ENCODE data around the gene HSD11B2.

HSD11B2 gene

DNA sequence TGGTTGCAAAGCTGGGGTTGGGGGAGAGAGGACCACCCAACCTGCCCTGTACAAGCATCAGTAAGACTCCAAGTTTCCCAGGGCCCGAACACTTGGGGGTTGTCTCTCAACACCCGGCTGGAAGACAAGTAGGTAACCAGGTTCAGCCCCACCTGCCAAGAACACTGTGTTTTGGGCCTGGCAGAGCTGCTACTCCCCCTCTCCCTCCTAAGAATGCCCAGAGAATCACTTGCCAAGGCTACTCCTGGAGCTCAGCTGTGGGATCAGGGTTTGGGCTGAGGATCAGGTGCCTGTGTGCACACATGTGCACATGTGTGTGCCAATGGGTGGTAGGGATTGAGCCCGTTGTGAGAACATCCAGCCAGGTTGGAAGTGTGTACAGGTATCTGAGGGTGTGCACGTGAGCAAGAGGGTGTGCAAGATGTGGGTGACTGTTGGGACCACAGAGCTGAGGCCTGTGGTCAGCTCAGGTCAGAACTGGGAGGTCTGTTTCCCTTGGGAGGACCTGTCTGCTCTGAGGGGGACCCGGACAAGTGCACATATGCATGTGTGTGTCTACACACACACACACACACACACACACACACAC lies 2.3 kb downstream of the HSD11B2 start:
- no peak overlapping the region for H2AK5ac ChIP-seq (ENCODE audit: low read length)
- H2AFZ ChIP-seq (ENCODE audit: insufficient read depth, low read length, poor library complexity): no peak overlapping the region
- H2BK120ac ChIP-seq (ENCODE audit: insufficient read depth, low read length, poor library complexity): no peak overlapping the region

DNA sequence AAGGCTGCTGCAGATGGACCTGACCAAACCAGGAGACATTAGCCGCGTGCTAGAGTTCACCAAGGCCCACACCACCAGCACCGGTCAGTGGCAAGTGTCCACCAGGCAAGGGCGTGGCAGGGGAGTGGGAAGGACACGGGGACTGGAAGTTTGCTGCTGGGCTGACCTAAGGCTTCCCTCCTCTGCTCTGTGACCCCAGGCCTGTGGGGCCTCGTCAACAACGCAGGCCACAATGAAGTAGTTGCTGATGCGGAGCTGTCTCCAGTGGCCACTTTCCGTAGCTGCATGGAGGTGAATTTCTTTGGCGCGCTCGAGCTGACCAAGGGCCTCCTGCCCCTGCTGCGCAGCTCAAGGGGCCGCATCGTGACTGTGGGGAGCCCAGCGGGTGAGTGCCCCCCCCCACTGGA lies 4.8 kb downstream of the HSD11B2 start:
- Histone ChIP-seq H3K9me3 (ENCODE audit: insufficient read depth, low read depth, low read length) (peaks cover 6% of the 10 kb centered on the region), H2AK5ac (ENCODE audit: low read length) (no peak overlapping the region), H3K4ac (ENCODE audit: low read depth, low read length) (no peak overlapping the region), H3K14ac (ENCODE audit: low read length) (no peak overlapping the region), H4K12ac (ENCODE audit: low read depth, low read length) (no peak overlapping the region), H3K23ac (ENCODE audit: low read length) (no peak overlapping the region), H4K8ac (ENCODE audit: low read depth, low read length) (no peak overlapping the region), H2BK120ac (ENCODE audit: insufficient read depth, low read length, poor library complexity) (no peak overlapping the region), H3K4me2 (ENCODE audit: low read length) (no peak overlapping the region), H3K4me3 (ENCODE audit: low read depth, low read length) (peak overlapping the region; percentile 30), H2AFZ (ENCODE audit: insufficient read depth, low read length, poor library complexity) (no peak overlapping the region), H3K9ac (ENCODE audit: low read length) (no peak overlapping the region), H4K91ac (ENCODE audit: low read depth, low read length) (no peak overlapping the region), H3K79me1 (ENCODE audit: low read length) (no peaks in the 10 kb centered on the region), H2BK12ac (ENCODE audit: low read length) (no peak overlapping the region), H3K4me1 (ENCODE audit: control insufficient read depth in 1 of 2, insufficient read depth in 2 of 2, low read length in 2 of 2) (peaks cover 5 to 9% of the 10 kb centered on the region in 2 experiments), H3K18ac (ENCODE audit: low read length) (no peak overlapping the region), H3K27me3 (ENCODE audit: insufficient read depth, low read length) (peaks cover 9% of the 10 kb centered on the region), H2BK5ac (ENCODE audit: low read depth, low read length, poor library complexity) (no peak overlapping the region), H3K36me3 (ENCODE audit: control insufficient read depth in 1 of 2, insufficient read depth in 2 of 2, low read length in 2 of 2) (peaks cover 47 to 48% of the 10 kb centered on the region in 2 experiments), H3K79me2 (ENCODE audit: control insufficient read depth, insufficient read depth, low read length, poor library complexity) (no peaks in the 10 kb centered on the region), H3K27ac (ENCODE audit: low read depth, low read length) (no peak overlapping the region)
- DNase-seq: no peak
- WGBS (ENCODE audit: extremely low coverage, insufficient coverage, insufficient read length): no CpG with 5 or more reads among the region's 16 CpGs

More for the DNA sequence above, 2.3 kb downstream of the HSD11B2 start:
- Histone ChIP-seq H2BK12ac (ENCODE audit: low read length) (no peak overlapping the region), H3K14ac (ENCODE audit: low read length) (no peak overlapping the region), H3K4me3 (ENCODE audit: low read depth, low read length) (no peak overlapping the region), H4K8ac (ENCODE audit: low read depth, low read length) (no peak overlapping the region), H3K79me1 (ENCODE audit: low read length) (no peaks in the 10 kb centered on the region), H2BK5ac (ENCODE audit: low read depth, low read length, poor library complexity) (no peak overlapping the region), H3K23ac (ENCODE audit: low read length) (no peak overlapping the region), H3K4me2 (ENCODE audit: low read length) (no peak overlapping the region), H4K91ac (ENCODE audit: low read depth, low read length) (no peak overlapping the region), H3K27me3 (ENCODE audit: insufficient read depth, low read length) (peaks cover 28% of the 10 kb centered on the region), H3K9me3 (ENCODE audit: insufficient read depth, low read depth, low read length) (peaks cover 4% of the 10 kb centered on the region), H3K79me2 (ENCODE audit: control insufficient read depth, insufficient read depth, low read length, poor library complexity) (no peaks in the 10 kb centered on the region), H3K36me3 (ENCODE audit: control insufficient read depth in 1 of 2, insufficient read depth in 2 of 2, low read length in 2 of 2) (peaks cover 25 to 26% of the 10 kb centered on the region in 2 experiments), H4K12ac (ENCODE audit: low read depth, low read length) (no peak overlapping the region), H3K9ac (ENCODE audit: low read length) (no peak overlapping the region), H3K4ac (ENCODE audit: low read depth, low read length) (no peak overlapping the region), H3K27ac (ENCODE audit: low read depth, low read length) (no peak overlapping the region), H3K18ac (ENCODE audit: low read length) (no peak overlapping the region), H3K4me1 (ENCODE audit: control insufficient read depth in 1 of 2, insufficient read depth in 2 of 2, low read length in 2 of 2) (peaks cover 9 to 15% of the 10 kb centered on the region in 2 experiments)
- DNase-seq: no peak
- WGBS (ENCODE audit: extremely low coverage, insufficient coverage, insufficient read length): no CpG with 5 or more reads among the region's 5 CpGs

DNA sequence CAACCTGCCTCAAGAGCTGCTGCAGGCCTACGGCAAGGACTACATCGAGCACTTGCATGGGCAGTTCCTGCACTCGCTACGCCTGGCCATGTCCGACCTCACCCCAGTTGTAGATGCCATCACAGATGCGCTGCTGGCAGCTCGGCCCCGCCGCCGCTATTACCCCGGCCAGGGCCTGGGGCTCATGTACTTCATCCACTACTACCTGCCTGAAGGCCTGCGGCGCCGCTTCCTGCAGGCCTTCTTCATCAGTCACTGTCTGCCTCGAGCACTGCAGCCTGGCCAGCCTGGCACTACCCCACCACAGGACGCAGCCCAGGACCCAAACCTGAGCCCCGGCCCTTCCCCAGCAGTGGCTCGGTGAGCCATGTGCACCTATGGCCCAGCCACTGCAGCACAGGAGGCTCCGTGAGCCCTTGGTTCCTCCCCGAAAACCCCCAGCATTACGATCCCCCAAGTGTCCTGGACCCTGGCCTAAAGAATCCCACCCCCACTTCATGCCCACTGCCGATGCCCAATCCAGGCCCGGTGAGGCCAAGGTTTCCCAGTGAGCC lies 5.8 kb downstream of the HSD11B2 start:
- no peak overlapping the region for H3K27ac ChIP-seq (ENCODE audit: low read depth, low read length)
- peaks cover 49 to 52% of the 10 kb centered on the region in 2 experiments for H3K36me3 ChIP-seq (ENCODE audit: control insufficient read depth in 1 of 2, insufficient read depth in 2 of 2, low read length in 2 of 2)
- H2BK5ac ChIP-seq (ENCODE audit: low read depth, low read length, poor library complexity): no peak overlapping the region
- no peak for DNase-seq
- H3K23ac ChIP-seq (ENCODE audit: low read length): no peak overlapping the region
- no peak overlapping the region for H2AFZ ChIP-seq (ENCODE audit: insufficient read depth, low read length, poor library complexity)
- H3K9ac ChIP-seq (ENCODE audit: low read length): no peak overlapping the region
- no peak overlapping the region for H3K4me3 ChIP-seq (ENCODE audit: low read depth, low read length)
- H3K4ac ChIP-seq (ENCODE audit: low read depth, low read length): no peak overlapping the region
- peaks cover 3% of the 10 kb centered on the region for H3K27me3 ChIP-seq (ENCODE audit: insufficient read depth, low read length)
- H4K8ac ChIP-seq (ENCODE audit: low read depth, low read length): no peak overlapping the region
- no peaks in the 10 kb centered on the region for H3K79me1 ChIP-seq (ENCODE audit: low read length)
- H4K91ac ChIP-seq (ENCODE audit: low read depth, low read length): no peak overlapping the region
- H4K12ac ChIP-seq (ENCODE audit: low read depth, low read length): no peak overlapping the region
- peaks cover 0 to 3% of the 10 kb centered on the region in 2 experiments for H3K4me1 ChIP-seq (ENCODE audit: control insufficient read depth in 1 of 2, insufficient read depth in 2 of 2, low read length in 2 of 2)
- no peak overlapping the region for H3K14ac ChIP-seq (ENCODE audit: low read length)
- H3K18ac ChIP-seq (ENCODE audit: low read length): no peak overlapping the region
- H2AK5ac ChIP-seq (ENCODE audit: low read length): no peak overlapping the region
- no peak overlapping the region for H2BK12ac ChIP-seq (ENCODE audit: low read length)
- no peaks in the 10 kb centered on the region for H3K79me2 ChIP-seq (ENCODE audit: control insufficient read depth, insufficient read depth, low read length, poor library complexity)
- WGBS (ENCODE audit: extremely low coverage, insufficient coverage, insufficient read length): no CpG with 5 or more reads among the region's 23 CpGs
- peaks cover 5% of the 10 kb centered on the region for H3K9me3 ChIP-seq (ENCODE audit: insufficient read depth, low read depth, low read length)
- no peak overlapping the region for H3K4me2 ChIP-seq (ENCODE audit: low read length)
- no peak overlapping the region for H2BK120ac ChIP-seq (ENCODE audit: insufficient read depth, low read length, poor library complexity)

DNA sequence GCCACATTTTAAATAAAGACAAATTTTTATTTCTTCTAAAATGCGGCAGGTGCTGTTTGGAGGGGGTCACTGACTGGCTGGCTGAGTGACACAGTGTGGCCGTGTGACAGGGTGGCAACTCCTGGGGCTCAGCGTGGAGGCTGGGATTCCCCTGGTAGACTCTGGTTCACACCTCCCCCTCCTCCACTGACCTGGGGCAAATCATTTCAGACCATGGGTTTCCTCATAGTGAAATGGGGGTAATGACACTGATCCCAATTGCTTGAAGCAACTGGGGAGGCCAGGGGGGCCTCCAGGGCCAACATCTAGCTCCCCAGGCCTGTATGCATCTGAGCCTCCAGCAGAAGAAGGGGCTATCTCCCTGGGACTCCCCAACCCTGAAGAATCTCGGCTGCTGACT lies 6.6 kb downstream of the HSD11B2 start:
- Histone ChIP-seq H4K91ac (ENCODE audit: low read depth, low read length) (no peak overlapping the region), H3K4me1 (ENCODE audit: control insufficient read depth in 1 of 2, insufficient read depth in 2 of 2, low read length in 2 of 2) (no peaks in the 10 kb centered on the region), H3K27ac (ENCODE audit: low read depth, low read length) (no peak overlapping the region), H3K79me2 (ENCODE audit: control insufficient read depth, insufficient read depth, low read length, poor library complexity) (no peaks in the 10 kb centered on the region), H2AK5ac (ENCODE audit: low read length) (no peak overlapping the region), H3K9me3 (ENCODE audit: insufficient read depth, low read depth, low read length) (peaks cover 6% of the 10 kb centered on the region), H2BK12ac (ENCODE audit: low read length) (no peak overlapping the region), H2AFZ (ENCODE audit: insufficient read depth, low read length, poor library complexity) (no peak overlapping the region), H3K4ac (ENCODE audit: low read depth, low read length) (no peak overlapping the region), H3K4me2 (ENCODE audit: low read length) (no peak overlapping the region), H3K36me3 (ENCODE audit: control insufficient read depth in 1 of 2, insufficient read depth in 2 of 2, low read length in 2 of 2) (peaks cover 54 to 57% of the 10 kb centered on the region in 2 experiments), H4K8ac (ENCODE audit: low read depth, low read length) (no peak overlapping the region), H3K79me1 (ENCODE audit: low read length) (no peaks in the 10 kb centered on the region), H3K27me3 (ENCODE audit: insufficient read depth, low read length) (no peaks in the 10 kb centered on the region), H3K23ac (ENCODE audit: low read length) (no peak overlapping the region), H3K14ac (ENCODE audit: low read length) (no peak overlapping the region), H4K12ac (ENCODE audit: low read depth, low read length) (no peak overlapping the region), H2BK5ac (ENCODE audit: low read depth, low read length, poor library complexity) (no peak overlapping the region), H3K9ac (ENCODE audit: low read length) (no peak overlapping the region), H3K18ac (ENCODE audit: low read length) (no peak overlapping the region), H2BK120ac (ENCODE audit: insufficient read depth, low read length, poor library complexity) (no peak overlapping the region), H3K4me3 (ENCODE audit: low read depth, low read length) (no peak overlapping the region)
- DNase-seq: no peak
- WGBS (ENCODE audit: extremely low coverage, insufficient coverage, insufficient read length): no CpG with 5 or more reads among the region's 4 CpGs

All from trophoblast cell (in vitro differentiated cells and primary cell).